ENCODE data around the gene NFKBIL1.
"Not testable (repeated sequence)": the region's sequence is repeated elsewhere in the genome, so short reads cannot be mapped to it uniquely, and the experiment has no call there.

The NFKBIL1 gene

GRCh38 chr6:31580807-31581433 lies 33.5 kb downstream of the NFKBIL1 start:
- DNase-seq (ENCODE audit: low spot score) = peak; percentile 92

DNA sequence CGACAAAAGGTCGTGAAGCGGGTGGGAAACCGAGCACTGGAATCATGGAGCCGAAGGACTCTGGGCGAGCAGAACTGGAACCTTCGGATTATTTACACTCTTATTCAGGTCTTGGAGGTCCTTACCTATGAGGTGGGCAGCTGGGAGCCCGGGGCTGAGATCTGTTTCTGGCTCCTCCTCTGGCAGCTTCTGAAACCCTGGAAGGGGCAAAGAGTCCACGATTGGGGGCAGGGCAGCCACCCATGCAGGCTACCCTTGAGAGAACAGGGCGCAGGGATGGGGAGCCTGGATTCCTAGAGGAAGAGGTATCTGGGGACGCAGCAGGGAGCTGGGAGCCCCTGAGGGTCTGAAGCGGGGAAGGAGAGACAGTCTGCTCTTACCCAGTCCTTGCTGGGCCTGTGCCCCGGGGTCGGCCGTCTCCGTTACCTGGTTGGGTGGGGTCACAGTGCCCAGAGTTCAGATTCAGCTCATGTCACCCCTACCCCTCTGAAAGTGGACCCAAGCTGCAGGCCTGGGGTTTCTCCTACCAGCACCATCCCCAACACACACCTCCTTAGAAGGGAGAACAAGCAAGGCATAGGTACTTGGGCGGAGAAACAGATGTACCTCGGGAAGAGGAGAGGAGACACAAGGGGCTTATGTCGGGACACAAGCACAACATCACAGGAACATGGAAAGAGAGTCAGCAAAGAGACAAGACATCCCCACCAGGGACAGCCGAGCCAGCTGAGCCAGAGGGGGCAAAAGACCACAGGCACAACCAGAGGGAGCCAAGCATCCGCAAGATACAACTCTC lies 34.2 kb downstream of the NFKBIL1 start:
- no peak for DNase-seq (ENCODE audit: low spot score)

GRCh38 chr6:31582230-31582643 lies 34.8 kb downstream of the NFKBIL1 start, which contains the start of gene LTB:
Gene LTB, minus strand, starts transcription at chr6:31582424. Its CDS starts 7 bp downstream, at chr6:31582417.
- DNase-seq (ENCODE audit: low spot score) = peak; percentile 60

DNA sequence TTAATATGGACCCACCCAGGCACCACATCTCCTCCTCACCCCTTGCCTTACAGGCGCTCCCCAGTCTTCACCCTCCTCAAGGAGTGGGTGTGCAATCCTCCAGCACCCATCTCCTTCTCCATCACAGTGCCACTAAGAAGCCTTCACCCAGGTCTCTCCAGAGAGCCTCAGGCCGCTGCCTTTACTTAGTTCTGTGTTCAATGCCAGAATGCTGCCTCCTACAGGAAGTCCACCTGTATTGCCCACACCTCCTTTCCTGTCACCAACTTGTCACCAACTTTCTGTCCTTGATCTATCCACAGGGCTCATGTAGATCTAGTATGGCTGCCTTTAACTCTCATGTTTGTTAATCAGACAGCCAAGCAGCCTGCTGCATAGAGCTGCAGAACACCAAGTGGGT lies 38.1 kb downstream of the NFKBIL1 start:
- peak; percentile 82 for DNase-seq (ENCODE audit: low spot score)

GRCh38 chr6:31586008-31586407 lies 38.6 kb downstream of the NFKBIL1 start, which contains the start of gene LST1:
Gene LST1, plus strand, starts transcription at chr6:31586277. Its CDS starts 1,023 bp downstream, at chr6:31587300.
- no peak for DNase-seq (ENCODE audit: low spot score)

- no peak for DNase-seq (ENCODE audit: low spot score)
These were observed 39.3 kb downstream of the NFKBIL1 start for GRCh38 chr6:31586599-31587281.

- DNase-seq (ENCODE audit: low spot score) = peak; percentile 44
These were observed 40.7 kb downstream of the NFKBIL1 start for GRCh38 chr6:31587791-31588777.

GRCh38 chr6:31588871-31589650 lies 41.7 kb downstream of the NFKBIL1 start:
- DNase-seq (ENCODE audit: low spot score) = no peak

GRCh38 chr6:31590691-31591090 lies 43.3 kb downstream of the NFKBIL1 start:
- DNase-seq (ENCODE audit: low spot score) = not testable (repeated sequence)

DNA sequence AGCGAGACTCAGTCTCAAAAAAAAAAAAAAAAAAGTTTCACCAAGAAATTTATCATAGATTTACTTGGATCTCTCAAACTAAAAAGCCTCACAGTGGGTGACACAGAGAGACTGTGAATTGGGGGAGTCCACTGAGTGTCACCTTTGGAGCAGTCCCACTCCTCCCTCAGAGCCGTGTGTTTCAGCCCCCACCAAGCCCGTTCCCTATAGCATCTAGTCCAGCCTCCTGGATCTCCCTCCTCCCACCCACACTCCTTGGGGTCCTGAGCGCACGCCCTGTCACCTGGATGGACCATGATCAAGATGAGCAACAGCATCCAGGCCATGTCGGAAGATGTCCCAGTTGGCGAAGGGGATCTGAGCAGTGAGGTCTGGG lies 45.0 kb downstream of the NFKBIL1 start:
- DNase-seq (ENCODE audit: low spot score) = no peak

- DNase-seq (ENCODE audit: low spot score) = no peak
These were observed 49.6 kb downstream of the NFKBIL1 start for GRCh38 chr6:31597006-31597405.

DNA sequence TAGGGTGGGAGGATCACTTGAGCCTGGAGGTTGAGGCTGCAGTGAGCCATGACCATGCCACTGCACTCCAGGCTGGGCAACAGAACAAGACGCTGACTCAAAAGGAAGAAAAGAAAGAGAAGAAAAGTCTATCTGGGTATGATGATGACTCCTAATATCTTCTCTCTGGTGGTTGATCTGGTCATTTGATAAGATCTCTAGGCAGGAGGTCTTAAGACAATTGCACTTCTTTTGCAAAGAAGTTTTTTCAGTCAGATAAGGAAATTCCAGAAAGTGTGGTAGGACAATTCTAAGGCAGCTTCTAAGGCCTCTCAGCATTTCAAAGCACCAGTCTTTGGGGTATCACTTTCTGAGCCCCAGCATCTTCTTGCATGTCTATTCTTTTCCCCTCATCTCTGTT lies 59.9 kb downstream of the NFKBIL1 start:
- DNase-seq (ENCODE audit: low spot score) = no peak
